ENCODE results near the gene SIDT2.

Gene SIDT2

GRCh38 chr11:117192401-117192875 is 13.9 kb downstream of the SIDT2 start:
- CTCF ChIA-PET = no interaction called here
- no peak for TF ChIP-seq CTCF (IDR thresholded peaks at IDR 0.05; ENCODE audit: control extremely low read depth, extremely low read depth, low read depth, missing control alignments)
- POLR2A ChIA-PET = no interaction called here
- no peak for DNase-seq (ENCODE audit: extremely low spot score)

- TF ChIP-seq CTCF (IDR thresholded peaks at IDR 0.05; ENCODE audit: control extremely low read depth, extremely low read depth, low read depth, missing control alignments) = no peak
- CTCF ChIA-PET = interaction anchor here (1.2 to 1.5 kb wide), 3 partner anchors 12 to 33 kb away, joined by 3 to 5 read pairs (median 5); no protein-coding TSS in a partner anchor
- POLR2A ChIA-PET = no interaction called here
- DNase-seq (ENCODE audit: extremely low spot score) = no peak
Observed at GRCh38 chr11:117193130-117194020, 14.8 kb downstream of the SIDT2 start.

GRCh38 chr11:117194267-117194666 is 15.7 kb downstream of the SIDT2 start:
- no peak for TF ChIP-seq CTCF (IDR thresholded peaks at IDR 0.05; ENCODE audit: control extremely low read depth, extremely low read depth, low read depth, missing control alignments)
- ChIA-PET CTCF (interaction anchor here (1.2 to 1.5 kb wide), 3 partner anchors 13 to 33 kb away, joined by 3 to 5 read pairs (median 5); no protein-coding TSS in a partner anchor), POLR2A (no interaction called here)
- no peak for DNase-seq (ENCODE audit: extremely low spot score)

- TF ChIP-seq CTCF (IDR thresholded peaks at IDR 0.05; ENCODE audit: control extremely low read depth, extremely low read depth, low read depth, missing control alignments) = no peak
- ChIA-PET POLR2A (no interaction called here), CTCF (interaction anchor here (0.8 to 1.8 kb wide), 4 partner anchors 9 to 27 kb away, joined by 3 to 9 read pairs (median 4); no protein-coding TSS in a partner anchor)
- DNase-seq (ENCODE audit: extremely low spot score) = no peak
Observed at GRCh38 chr11:117195258-117195657, 16.7 kb downstream of the SIDT2 start.

GRCh38 chr11:117195761-117196160 is 17.2 kb downstream of the SIDT2 start:
- CTCF ChIA-PET = interaction anchor here (0.8 to 2.6 kb wide), 6 partner anchors 9 to 31 kb away, joined by 3 to 9 read pairs (median 4); no protein-coding TSS in a partner anchor
- POLR2A ChIA-PET = interaction anchor here (0.5 kb wide), 1 partner anchor 57 kb away, joined by 6 read pairs; no protein-coding TSS in a partner anchor

More at GRCh38 chr11:117195761-117196160, 17.2 kb downstream of the SIDT2 start:
- no peak for TF ChIP-seq CTCF (IDR thresholded peaks at IDR 0.05; ENCODE audit: control extremely low read depth, extremely low read depth, low read depth, missing control alignments)
- DNase-seq (ENCODE audit: extremely low spot score) = no peak
